HepG2 (cell line): Measurements from ENCODE around the gene TCF12. TPM values are rescaled to one million over a fixed set of nuclear protein-coding genes. Genes with fewer than 3 reads are reported as not detected.

ENCODE experiments used
- ATAC-seq: fragments of 200-7000 bp; cut with Tn5 transposase; 3 replicates; pipeline ENCODE4 v1.9.1; 2020; ENCODE audit warnings: mild to moderate bottlenecking, moderate library complexity
- BruUV-seq: library from RNA; stranded (reverse); fragments of 400-500 nt; replicated peaks from 2 replicates; lab custom pipeline; 2021; lab: Mats Ljungman, UMichigan
- CTCF ChIA-PET: fragments of 300-600 bp; formaldehyde crosslinking; extraction: SDS; loops from one replicate; lab custom pipeline; 2021; ENCODE audit warnings: low total read pairs, inconsistent platforms, low intra/inter-chr PET ratio; lab: Yijun Ruan, JAX
- POLR2A ChIA-PET: fragments of 350-600 bp; sonication (Branson Sonifier 250); formaldehyde crosslinking; loops from one replicate; lab custom pipeline; 2020; ENCODE audit warnings: antibody characterized with exemption, inconsistent platforms; lab: Yijun Ruan, JAX
- DNase-seq: peaks from one replicate; pipeline ENCODE4 v3.0.0-alpha.2; 2015; ENCODE audit warnings: low spot score
- FAIRE-seq: peaks from 3 replicates; lab custom pipeline; 2011; peaks lifted over from hg19 to GRCh38; lab: Jason Lieb, UNC
- H2AFZ ChIP-seq: one replicate; pipeline ENCODE4 v1.6.1; 2011; ENCODE audit warnings: low read length, inconsistent platforms
- H3K27ac ChIP-seq: fragments of 300-600 bp; 3 replicates; pipeline ENCODE4 v1.8.0; 2011; ENCODE audit warnings: mixed run types, mild to moderate bottlenecking, mixed read lengths, low read length, inconsistent platforms; ENCODE audit not compliant: insufficient read depth; ENCODE audit errors: extremely low read length
- H3K27me3 ChIP-seq, 2 experiments: fragments of 200-600 bp in 1 of 2; 2 replicates in 1 of 2; 3 replicates in 1 of 2; pipeline versions ENCODE4 v1.6.0 to v1.8.0; 2011; ENCODE audit warnings: low read length in 2 of 2, mild to moderate bottlenecking in 2 of 2, moderate library complexity in 2 of 2, inconsistent platforms in 1 of 2; ENCODE audit not compliant: insufficient read depth in 2 of 2, control insufficient read depth in 1 of 2
- H3K36me3 ChIP-seq, 2 experiments: fragments of 200-600 bp in 1 of 2; replicated peaks in 1 of 2; 2 replicates in 1 of 2; 3 replicates in 1 of 2; pipeline versions ENCODE4 v1.5.1 to v1.8.0; 2011; ENCODE audit warnings: low read length in 2 of 2, inconsistent platforms in 1 of 2; ENCODE audit not compliant: insufficient read depth in 2 of 2, control insufficient read depth in 1 of 2
- H3K4me1 ChIP-seq: 2 replicates; pipeline ENCODE4 v1.5.1; 2012; ENCODE audit warnings: low read length, inconsistent platforms; ENCODE audit not compliant: insufficient read depth
- H3K4me2 ChIP-seq: 2 replicates; pipeline ENCODE4 v1.6.0; 2011; ENCODE audit warnings: low read depth, low read length, inconsistent platforms
- H3K4me3 ChIP-seq, 3 experiments: fragments of 200-600 bp in 1 of 3; sonication (generic), shearing (Covaris generic) in 1 of 3; replicated peaks in 1 of 3; 2 replicates each; pipeline ENCODE4 v1.5.1; 2011 to 2016; ENCODE audit warnings: low read length in 3 of 3, inconsistent platforms in 2 of 3, low read depth in 2 of 3, mild to moderate bottlenecking in 2 of 3, control low read depth in 1 of 3, mixed read lengths in 1 of 3; ENCODE audit not compliant: insufficient read depth in 1 of 3
- H3K79me2 ChIP-seq: one replicate; pipeline ENCODE4 v1.6.1; 2011; ENCODE audit warnings: low read length, inconsistent platforms; ENCODE audit not compliant: insufficient read depth
- H3K9ac ChIP-seq: 2 replicates; pipeline ENCODE4 v1.6.0; 2011; ENCODE audit warnings: mild to moderate bottlenecking, low read depth, low read length, inconsistent platforms; ENCODE audit not compliant: insufficient read depth
- H3K9me3 ChIP-seq: 2 replicates; pipeline ENCODE4 v1.5.1; 2012; ENCODE audit warnings: mild to moderate bottlenecking, low read length
- H4K20me1 ChIP-seq: 2 replicates; pipeline ENCODE4 v1.6.0; 2011; ENCODE audit warnings: inconsistent platforms, mild to moderate bottlenecking, low read length, moderate library complexity; ENCODE audit not compliant: insufficient read depth
- FOXC1 ChIP-seq: sonication (generic); formaldehyde crosslinking; IDR thresholded peaks from 2 replicates; pipeline ENCODE4 v1.8.0; 2022; ENCODE audit warnings: mild to moderate bottlenecking, missing genetic modification reagents, borderline replicate concordance
- HMG20A ChIP-seq: IDR thresholded peaks from 2 replicates; pipeline ENCODE4 v1.6.1; 2016; ENCODE audit warnings: borderline replicate concordance
- IRX3 ChIP-seq: sonication (generic); formaldehyde crosslinking; IDR thresholded peaks from 2 replicates; pipeline ENCODE4 v1.8.1; 2023; ENCODE audit warnings: mild to moderate bottlenecking, low read depth, missing genetic modification reagents, borderline replicate concordance
- MYC ChIP-seq: sonication (generic); formaldehyde crosslinking; IDR thresholded peaks from 2 replicates; pipeline ENCODE4 v1.9.0; 2021; ENCODE audit warnings: missing genetic modification reagents, borderline replicate concordance
- ZNF124 ChIP-seq: sonication (generic); formaldehyde crosslinking; IDR thresholded peaks from 2 replicates; pipeline ENCODE4 v1.4.0; 2020; ENCODE audit warnings: missing genetic modification reagents
- ZNF160 ChIP-seq: sonication (generic); formaldehyde crosslinking; IDR thresholded peaks from 2 replicates; pipeline ENCODE4 v1.8.0; 2022; ENCODE audit warnings: mild to moderate bottlenecking, inconsistent platforms, missing genetic modification reagents
- ZNF543 ChIP-seq: sonication (generic); formaldehyde crosslinking; IDR thresholded peaks from 2 replicates; pipeline ENCODE4 v1.4.0; 2020; ENCODE audit warnings: mild to moderate bottlenecking, missing genetic modification reagents
- WGBS: methylation state at CpG from one replicate; pipeline ENCODE4 v1.1.6; 2017; ENCODE audit warnings: low lambda C conversion rate; 5-methylcytosine and 5-hydroxymethylcytosine counted together
- in situ Hi-C: cut with HindIII; loops from 2 replicates; pipeline ENCODE4 v1.10.0; 2017; ENCODE audit warnings: low pct_unique_long_range_greater_than_20kb; ENCODE audit not compliant: extremely low pct_ligation_motif_present
- intact Hi-C: fragments of 100-400 bp; cut with micrococcal nuclease; formaldehyde crosslinking; loops from one replicate; pipeline ENCODE4 v1.10.0; 2022; ENCODE audit not compliant: unreplicated experiment
- polyA plus RNA-seq, 8 experiments: library from polyadenylated mRNA; depleted of rRNA in 3 of 8; stranded (reverse) in 7 of 8; unstranded in 1 of 8; fragments of >200 nt; fragmentation: Illumina TruSeq in 4 of 8; extraction: Trizol in 4 of 8; gene quantifications; 2 replicates each; pipeline versions ENCODE4 v1.2.1 to v1.2.3, GENCODE V29; 2011 to 2016; ENCODE audit warnings: low read depth in 4 of 8, missing spikeins in 1 of 8, mixed read lengths in 1 of 8; ENCODE audit not compliant: insufficient read depth in 1 of 8
- total RNA-seq, 5 experiments: library from RNA; depleted of rRNA; stranded (reverse); fragments of >200 nt; fragmentation: Illumina TruSeq; extraction: Trizol; gene quantifications; 2 replicates each; pipeline ENCODE4 v1.2.3, GENCODE V29; 2016; ENCODE audit warnings: low read depth in 1 of 5
- TF ChIP-seq, protein P1 (sequence below): sonication (generic); formaldehyde crosslinking; IDR thresholded peaks from 2 replicates; pipeline ENCODE4 v1.8.0; 2023; ENCODE audit warnings: mild to moderate bottlenecking, missing genetic modification reagents
- TF ChIP-seq, protein P2 (sequence below): sonication (generic); formaldehyde crosslinking; IDR thresholded peaks from 2 replicates; pipeline ENCODE4 v1.4.0; 2020; ENCODE audit warnings: low read depth, mild to moderate bottlenecking, missing genetic modification reagents

Gene TCF12
- total and polyA plus RNA-seq, 2 of the 13 experiments (the other 11 are each of a cell fraction or from before 2014, with no cell fraction given): 48.6 to 51.1 TPM

- BruUV-seq: no TSS peak
- no peaks in the 10 kb centered on the region for H3K9me3 ChIP-seq
- DNase-seq (no peak), ATAC-seq (no peak), FAIRE-seq (no peak)
- in situ Hi-C loops: no loop called here
- H4K20me1 ChIP-seq: no peaks in the 10 kb centered on the region
- 49% methylated on average over 7 of the region's 7 CpGs for WGBS
- no peaks in the 10 kb centered on the region for H3K79me2 ChIP-seq
- no peak overlapping the region for H2AFZ ChIP-seq
- TF ChIP-seq, protein P1, sequence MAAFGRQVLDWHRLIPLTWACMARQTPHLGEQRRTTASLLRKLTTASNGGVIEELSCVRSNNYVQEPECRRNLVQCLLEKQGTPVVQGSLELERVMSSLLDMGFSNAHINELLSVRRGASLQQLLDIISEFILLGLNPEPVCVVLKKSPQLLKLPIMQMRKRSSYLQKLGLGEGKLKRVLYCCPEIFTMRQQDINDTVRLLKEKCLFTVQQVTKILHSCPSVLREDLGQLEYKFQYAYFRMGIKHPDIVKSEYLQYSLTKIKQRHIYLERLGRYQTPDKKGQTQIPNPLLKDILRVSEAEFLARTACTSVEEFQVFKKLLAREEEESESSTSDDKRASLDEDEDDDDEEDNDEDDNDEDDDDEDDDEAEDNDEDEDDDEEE (CRISPR knock-in tag): no peak
- TF ChIP-seq HMG20A (CRISPR knock-in tag) (no peak), ZNF160 (CRISPR knock-in tag) (no peak), ZNF124 (CRISPR knock-in tag) (no peak), MYC (CRISPR knock-in tag) (no peak), IRX3 (CRISPR knock-in tag) (no peak), ZNF543 (CRISPR knock-in tag) (no peak), FOXC1 (no peak)
- TF ChIP-seq, protein P2, sequence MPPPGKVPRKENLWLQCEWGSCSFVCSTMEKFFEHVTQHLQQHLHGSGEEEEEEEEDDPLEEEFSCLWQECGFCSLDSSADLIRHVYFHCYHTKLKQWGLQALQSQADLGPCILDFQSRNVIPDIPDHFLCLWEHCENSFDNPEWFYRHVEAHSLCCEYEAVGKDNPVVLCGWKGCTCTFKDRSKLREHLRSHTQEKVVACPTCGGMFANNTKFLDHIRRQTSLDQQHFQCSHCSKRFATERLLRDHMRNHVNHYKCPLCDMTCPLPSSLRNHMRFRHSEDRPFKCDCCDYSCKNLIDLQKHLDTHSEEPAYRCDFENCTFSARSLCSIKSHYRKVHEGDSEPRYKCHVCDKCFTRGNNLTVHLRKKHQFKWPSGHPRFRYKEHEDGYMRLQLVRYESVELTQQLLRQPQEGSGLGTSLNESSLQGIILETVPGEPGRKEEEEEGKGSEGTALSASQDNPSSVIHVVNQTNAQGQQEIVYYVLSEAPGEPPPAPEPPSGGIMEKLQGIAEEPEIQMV: no peak
- H3K4me1 ChIP-seq: peaks cover 23% of the 10 kb centered on the region; the same call in 1 of the 2 replicates
- H3K4me3 ChIP-seq: no peak overlapping the region
- H3K27ac ChIP-seq: no peak overlapping the region
- peaks cover 7 to 41% of the 10 kb centered on the region in 2 experiments for H3K27me3 ChIP-seq
- no peak overlapping the region for H3K9ac ChIP-seq
- H3K36me3 ChIP-seq: no peaks in the 10 kb centered on the region
- no peak overlapping the region for H3K4me2 ChIP-seq
- ChIA-PET POLR2A (no interaction called here), CTCF (no interaction called here)
- intact Hi-C loops: loop anchor here (10.0 kb wide), 1 partner anchor 191 kb away; no protein-coding TSS in a partner anchor
Measured at GRCh38 chr15:57335719-57336118, 417.3 kb downstream of the TCF12 start.
